ENCODE measurements around the gene PTPRG. TPM values are rescaled to one million over a fixed set of nuclear protein-coding genes. Genes with fewer than 3 reads are reported as not detected.

The PTPRG gene
- total RNA-seq, 1 donor from 2014 or later, result 11.1 TPM

- no peak overlapping the region for H3K4me3 ChIP-seq (ENCODE audit: low read depth, low read length)
- no peak for TF ChIP-seq CTCF (IDR thresholded peaks at IDR 0.05; ENCODE audit: insufficient read depth, low read length, severe bottlenecking)
- DNase-seq (ENCODE audit: low read depth), result no peak
- FAIRE-seq, result no peak
- no peaks in the 10 kb centered on the region for H3K36me3 ChIP-seq (ENCODE audit: control insufficient read depth, insufficient read depth, low read length)
- no peaks in the 10 kb centered on the region for H3K27me3 ChIP-seq (ENCODE audit: control insufficient read depth, insufficient read depth, low read length)
These were observed 107.0 kb downstream of the PTPRG start for GRCh38 chr3:61668317-61668864.

GRCh38 chr3:61669203-61669602 lies 107.8 kb downstream of the PTPRG start:
- no peak for TF ChIP-seq CTCF (IDR thresholded peaks at IDR 0.05; ENCODE audit: insufficient read depth, low read length, severe bottlenecking)
- DNase-seq (ENCODE audit: low read depth) (no peak), FAIRE-seq (no peak)
- H3K36me3 ChIP-seq (ENCODE audit: control insufficient read depth, insufficient read depth, low read length), result no peaks in the 10 kb centered on the region
- no peak overlapping the region for H3K4me3 ChIP-seq (ENCODE audit: low read depth, low read length)
- H3K27me3 ChIP-seq (ENCODE audit: control insufficient read depth, insufficient read depth, low read length), result no peaks in the 10 kb centered on the region

GRCh38 chr3:61669668-61670299 lies 108.4 kb downstream of the PTPRG start:
- no peak for TF ChIP-seq CTCF (IDR thresholded peaks at IDR 0.05; ENCODE audit: insufficient read depth, low read length, severe bottlenecking)

DNA sequence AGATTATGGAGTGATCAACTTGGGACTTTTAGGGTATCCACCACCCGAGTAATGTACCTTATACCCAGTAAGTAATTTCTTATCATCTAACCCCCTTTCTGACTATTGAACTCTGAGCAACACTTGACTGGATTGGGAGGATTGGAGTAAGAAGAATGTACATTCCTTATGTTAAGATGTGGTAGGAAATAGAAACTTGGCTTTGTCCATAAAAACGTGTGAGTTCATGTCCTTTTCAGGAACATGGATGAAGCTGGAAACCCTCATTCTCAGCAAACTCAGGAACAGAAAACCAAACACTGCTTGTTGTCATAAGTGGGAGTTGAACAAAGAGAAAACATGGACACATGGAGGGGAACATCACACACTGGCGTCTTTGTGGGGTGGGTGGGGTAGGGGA lies 112.3 kb downstream of the PTPRG start:
- H3K27me3 ChIP-seq (ENCODE audit: control insufficient read depth, insufficient read depth, low read length), result no peaks in the 10 kb centered on the region
- DNase-seq (ENCODE audit: low read depth) (peak; percentile 42), FAIRE-seq (no peak)
- H3K4me3 ChIP-seq (ENCODE audit: low read depth, low read length), result no peak overlapping the region
- no peaks in the 10 kb centered on the region for H3K36me3 ChIP-seq (ENCODE audit: control insufficient read depth, insufficient read depth, low read length)
- TF ChIP-seq CTCF (IDR thresholded peaks at IDR 0.05; ENCODE audit: insufficient read depth, low read length, severe bottlenecking), result no peak

More at GRCh38 chr3:61669668-61670299, 108.4 kb downstream of the PTPRG start:
- FAIRE-seq, result no peak
- Histone ChIP-seq H3K27me3 (ENCODE audit: control insufficient read depth, insufficient read depth, low read length) (no peaks in the 10 kb centered on the region), H3K36me3 (ENCODE audit: control insufficient read depth, insufficient read depth, low read length) (no peaks in the 10 kb centered on the region), H3K4me3 (ENCODE audit: low read depth, low read length) (no peak overlapping the region)
- peak; percentile 67 for DNase-seq (ENCODE audit: low read depth)

GRCh38 chr3:61674596-61674995 lies 113.2 kb downstream of the PTPRG start:
- FAIRE-seq (no peak), DNase-seq (ENCODE audit: low read depth) (no peak)
- no peaks in the 10 kb centered on the region for H3K36me3 ChIP-seq (ENCODE audit: control insufficient read depth, insufficient read depth, low read length)
- no peak for TF ChIP-seq CTCF (IDR thresholded peaks at IDR 0.05; ENCODE audit: insufficient read depth, low read length, severe bottlenecking)
- no peaks in the 10 kb centered on the region for H3K27me3 ChIP-seq (ENCODE audit: control insufficient read depth, insufficient read depth, low read length)
- H3K4me3 ChIP-seq (ENCODE audit: low read depth, low read length), result no peak overlapping the region

DNA sequence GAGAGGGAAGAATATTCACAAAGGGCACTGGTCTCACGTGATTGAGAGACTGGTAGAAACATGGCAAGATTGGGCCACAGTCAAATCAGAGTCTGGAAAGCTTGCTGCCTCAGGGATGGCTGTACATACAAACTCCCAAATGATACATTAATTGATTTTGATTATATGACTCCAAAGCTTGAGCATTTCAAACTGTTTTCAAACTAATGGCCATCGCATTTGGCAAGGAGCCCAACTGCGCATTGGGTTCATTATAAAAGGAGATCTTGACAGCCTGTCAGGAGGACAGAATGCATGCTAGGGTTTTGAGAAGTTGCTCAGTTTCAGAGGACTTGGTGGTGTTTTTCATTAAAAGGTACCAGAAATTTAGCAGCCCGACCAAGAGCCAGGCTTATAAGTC lies 117.7 kb downstream of the PTPRG start:
- no peaks in the 10 kb centered on the region for H3K36me3 ChIP-seq (ENCODE audit: control insufficient read depth, insufficient read depth, low read length)
- FAIRE-seq (no peak), DNase-seq (ENCODE audit: low read depth) (no peak)
- no peak for TF ChIP-seq CTCF (IDR thresholded peaks at IDR 0.05; ENCODE audit: insufficient read depth, low read length, severe bottlenecking)
- no peaks in the 10 kb centered on the region for H3K27me3 ChIP-seq (ENCODE audit: control insufficient read depth, insufficient read depth, low read length)
- no peak overlapping the region for H3K4me3 ChIP-seq (ENCODE audit: low read depth, low read length)
